Ishikawa (cell line): ENCODE measurements around the gene THSD4.

Source experiments
- CREB1 ChIP-seq: IDR thresholded peaks from 2 replicates; pipeline ENCODE4 v1.6.1; 2012; ENCODE audit warnings: low read depth
- EP300 ChIP-seq: IDR thresholded peaks from 2 replicates; pipeline ENCODE4 v1.6.1; 2012; ENCODE audit warnings: borderline replicate concordance
- FOXM1 ChIP-seq: IDR thresholded peaks from 2 replicates; pipeline ENCODE4 v1.6.1; 2012; ENCODE audit warnings: low read depth, borderline replicate concordance
- NFIC ChIP-seq: IDR thresholded peaks from 2 replicates; pipeline ENCODE4 v1.6.1; 2012
- RAD21 ChIP-seq: IDR thresholded peaks from 2 replicates; pipeline ENCODE4 v1.6.1; 2012; ENCODE audit warnings: low read depth
- TAF1 ChIP-seq: IDR thresholded peaks from 2 replicates; pipeline ENCODE4 v1.6.1; 2012; ENCODE audit warnings: low read depth, mild to moderate bottlenecking
- TEAD4 ChIP-seq: IDR thresholded peaks from 2 replicates; pipeline ENCODE4 v1.6.1; 2012
- YY1 ChIP-seq: IDR thresholded peaks from 2 replicates; pipeline ENCODE4 v1.6.1; 2012; ENCODE audit warnings: low read depth

DNA sequence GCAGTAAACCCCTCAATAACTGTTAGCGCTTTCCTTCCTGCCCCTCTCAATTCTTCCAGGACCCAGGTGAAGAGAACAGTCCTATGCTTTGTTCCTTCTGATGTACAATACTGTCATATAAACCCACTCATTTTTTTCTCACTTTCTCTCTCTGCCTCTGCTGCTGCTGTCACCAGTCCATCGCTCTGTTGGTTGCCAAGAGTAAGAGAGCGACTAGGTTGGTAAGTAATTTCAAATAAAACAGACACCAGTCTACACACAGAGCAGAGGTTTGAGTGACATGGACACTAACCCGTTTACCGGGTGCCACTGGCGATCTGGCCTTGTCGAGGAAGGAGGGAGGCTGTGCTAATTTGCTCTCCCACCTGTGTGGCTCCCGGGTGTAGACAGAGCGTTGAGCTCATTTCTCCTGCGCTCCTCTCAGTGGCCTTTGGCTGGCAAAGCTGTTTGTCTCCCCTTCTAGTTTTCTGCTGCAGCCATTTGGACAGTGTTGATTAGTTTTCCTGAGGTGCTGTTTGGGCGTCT, 215.4 kb downstream of the THSD4 start:
- TF ChIP-seq TAF1: no peak
- no peak for TF ChIP-seq RAD21
- no peak for TF ChIP-seq NFIC
- no peak for TF ChIP-seq FOXM1
- no peak for TF ChIP-seq EP300
- TF ChIP-seq TEAD4: no peak
- TF ChIP-seq YY1: no peak
- no peak for TF ChIP-seq CREB1
